ENCODE measurements around the gene SMC1B. TPM values are rescaled to one million over a fixed set of nuclear protein-coding genes. Genes with fewer than 3 reads are reported as not detected.

SMC1B gene
- polyA plus RNA-seq, 4 donors: 0.04 to 0.35 TPM; not detected in 2

DNA sequence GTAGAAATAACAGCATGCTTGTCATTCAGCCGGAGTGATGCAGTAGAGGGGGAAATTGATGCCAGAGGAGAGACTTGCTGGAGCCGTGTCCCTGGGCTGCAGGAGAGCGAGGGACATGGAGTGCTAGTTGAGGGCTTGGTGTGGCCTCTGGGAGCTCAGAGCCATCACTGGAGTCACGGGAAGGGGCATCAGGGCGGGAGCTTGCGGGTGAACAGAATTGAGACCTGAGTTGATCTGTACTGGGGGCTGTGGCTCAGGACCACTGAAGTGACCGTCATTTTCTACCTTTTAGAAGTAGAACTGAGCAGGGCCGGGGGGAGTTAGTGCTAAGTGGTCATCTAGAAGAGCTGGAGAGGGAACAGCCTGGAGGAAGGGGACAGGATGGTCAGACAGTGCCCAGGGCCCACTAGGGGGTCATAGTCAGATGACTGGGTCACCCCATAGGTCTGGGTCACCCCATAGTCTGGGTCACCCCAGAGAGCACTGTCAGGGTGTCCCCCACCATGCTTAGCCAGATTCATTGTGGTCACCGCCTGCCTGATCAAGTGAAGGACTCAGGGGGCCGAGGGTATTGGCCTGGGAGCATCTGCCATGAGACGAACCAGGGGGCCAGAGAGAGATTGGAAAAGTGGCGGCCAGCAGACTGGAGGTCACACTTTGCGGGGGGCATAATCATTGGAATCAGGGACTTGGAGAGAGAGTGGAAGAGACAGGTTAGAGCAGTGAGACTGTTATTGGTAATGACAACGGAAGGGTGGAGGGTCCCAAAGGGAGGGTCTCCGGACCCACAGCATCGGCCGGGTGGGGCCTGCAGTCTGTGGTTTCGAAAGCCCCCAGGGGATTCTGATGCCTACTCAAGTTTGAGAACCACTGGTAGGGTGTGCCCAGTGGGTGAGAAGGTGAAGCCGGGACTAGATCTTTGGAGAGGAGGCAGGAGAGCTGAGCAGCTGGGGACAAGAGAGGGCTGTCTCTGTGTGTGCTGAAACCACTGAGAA is 15.3 kb upstream of the SMC1B start:
- 91% methylated on average over 19 of the region's 19 CpGs for WGBS, 3 donors

GRCh38 chr22:45427114-45427513 is 13.7 kb upstream of the SMC1B start:
- FAIRE-seq (no peak), DNase-seq (no peak)
- Histone ChIP-seq H3K4me1 (ENCODE audit: control insufficient read depth in 3 of 3, insufficient read depth in 2 of 3, low read depth in 1 of 3, low read length in 2 of 3) (no peaks in the 10 kb centered on the region), H3K36me3 (ENCODE audit: control insufficient read depth in 3 of 3, insufficient read depth in 2 of 3, low read depth in 1 of 3, low read length in 3 of 3) (peaks cover 0 to 10% (median 0%) of the 10 kb centered on the region in 3 donors), H3K27me3 (ENCODE audit: control insufficient read depth in 3 of 3, insufficient read depth in 3 of 3, low read length in 3 of 3) (no peaks in the 10 kb centered on the region), H3K4me3 (ENCODE audit: low read depth in 1 of 3, low read length in 3 of 3) (no peak overlapping the region), H3K27ac (ENCODE audit: low read depth in 1 of 3, low read length in 2 of 3) (no peak overlapping the region), H3K9me3 (ENCODE audit: control insufficient read depth in 2 of 2, insufficient read depth in 1 of 2, low read depth in 1 of 2, low read length in 1 of 2) (peaks cover 0 to 4% of the 10 kb centered on the region in 2 donors)
- 68 to 72% (median 69%) methylated on average over 2 of the region's 2 CpGs for WGBS, 3 donors

More for the DNA sequence above, 15.3 kb upstream of the SMC1B start:
- H3K27me3 ChIP-seq (ENCODE audit: control insufficient read depth in 3 of 3, insufficient read depth in 3 of 3, low read length in 3 of 3): no peaks in the 10 kb centered on the region
- no peak overlapping the region for H3K27ac ChIP-seq (ENCODE audit: low read depth in 1 of 3, low read length in 2 of 3)
- no peaks in the 10 kb centered on the region for H3K4me1 ChIP-seq (ENCODE audit: control insufficient read depth in 3 of 3, insufficient read depth in 2 of 3, low read depth in 1 of 3, low read length in 2 of 3)
- H3K4me3 ChIP-seq (ENCODE audit: low read depth in 1 of 3, low read length in 3 of 3): no peak overlapping the region
- H3K9me3 ChIP-seq (ENCODE audit: control insufficient read depth in 2 of 2, insufficient read depth in 1 of 2, low read depth in 1 of 2, low read length in 1 of 2): peaks cover 0 to 4% of the 10 kb centered on the region in 2 donors
- FAIRE-seq: no peak
- DNase-seq: no peak
- peaks cover 0 to 5% (median 0%) of the 10 kb centered on the region in 3 donors for H3K36me3 ChIP-seq (ENCODE audit: control insufficient read depth in 3 of 3, insufficient read depth in 2 of 3, low read depth in 1 of 3, low read length in 3 of 3)

- no peak for FAIRE-seq
- H3K9me3 ChIP-seq (ENCODE audit: control insufficient read depth in 2 of 2, insufficient read depth in 1 of 2, low read depth in 1 of 2, low read length in 1 of 2): peaks cover 0 to 4% of the 10 kb centered on the region in 2 donors
- no peak overlapping the region for H3K27ac ChIP-seq (ENCODE audit: low read depth in 1 of 3, low read length in 2 of 3)
- no peaks in the 10 kb centered on the region for H3K4me1 ChIP-seq (ENCODE audit: control insufficient read depth in 3 of 3, insufficient read depth in 2 of 3, low read depth in 1 of 3, low read length in 2 of 3)
- 88 to 96% (median 91%) methylated on average over 9 of the region's 9 CpGs for WGBS, 3 donors
- DNase-seq: no peak
- peaks cover 0 to 10% (median 0%) of the 10 kb centered on the region in 3 donors for H3K36me3 ChIP-seq (ENCODE audit: control insufficient read depth in 3 of 3, insufficient read depth in 2 of 3, low read depth in 1 of 3, low read length in 3 of 3)
- no peak overlapping the region for H3K4me3 ChIP-seq (ENCODE audit: low read depth in 1 of 3, low read length in 3 of 3)
- H3K27me3 ChIP-seq (ENCODE audit: control insufficient read depth in 3 of 3, insufficient read depth in 3 of 3, low read length in 3 of 3): no peaks in the 10 kb centered on the region
Observed at GRCh38 chr22:45426387-45426786, 13.0 kb upstream of the SMC1B start.

GRCh38 chr22:45425531-45426265 is 12.3 kb upstream of the SMC1B start:
- no peak for DNase-seq
- no peaks in the 10 kb centered on the region for H3K27me3 ChIP-seq (ENCODE audit: control insufficient read depth in 3 of 3, insufficient read depth in 3 of 3, low read length in 3 of 3)
- no peaks in the 10 kb centered on the region for H3K4me1 ChIP-seq (ENCODE audit: control insufficient read depth in 3 of 3, insufficient read depth in 2 of 3, low read depth in 1 of 3, low read length in 2 of 3)
- no peak overlapping the region for H3K27ac ChIP-seq (ENCODE audit: low read depth in 1 of 3, low read length in 2 of 3)
- 88 to 93% (median 88%) methylated on average over 23 of the region's 23 CpGs for WGBS, 3 donors
- no peak for FAIRE-seq
- peaks cover 0 to 4% of the 10 kb centered on the region in 2 donors for H3K9me3 ChIP-seq (ENCODE audit: control insufficient read depth in 2 of 2, insufficient read depth in 1 of 2, low read depth in 1 of 2, low read length in 1 of 2)
- H3K4me3 ChIP-seq (ENCODE audit: low read depth in 1 of 3, low read length in 3 of 3): no peak overlapping the region
- peaks cover 0 to 10% (median 0%) of the 10 kb centered on the region in 3 donors for H3K36me3 ChIP-seq (ENCODE audit: control insufficient read depth in 3 of 3, insufficient read depth in 2 of 3, low read depth in 1 of 3, low read length in 3 of 3)

GRCh38 chr22:45425101-45425500 is 11.7 kb upstream of the SMC1B start:
- H3K27me3 ChIP-seq (ENCODE audit: control insufficient read depth in 3 of 3, insufficient read depth in 3 of 3, low read length in 3 of 3): no peaks in the 10 kb centered on the region
- 78 to 87% (median 80%) methylated on average over 5 of the region's 5 CpGs for WGBS, 3 donors
- peaks cover 0 to 10% (median 0%) of the 10 kb centered on the region in 3 donors for H3K36me3 ChIP-seq (ENCODE audit: control insufficient read depth in 3 of 3, insufficient read depth in 2 of 3, low read depth in 1 of 3, low read length in 3 of 3)
- no peaks in the 10 kb centered on the region for H3K4me1 ChIP-seq (ENCODE audit: control insufficient read depth in 3 of 3, insufficient read depth in 2 of 3, low read depth in 1 of 3, low read length in 2 of 3)
- H3K27ac ChIP-seq (ENCODE audit: low read depth in 1 of 3, low read length in 2 of 3): no peak overlapping the region
- H3K4me3 ChIP-seq (ENCODE audit: low read depth in 1 of 3, low read length in 3 of 3): no peak overlapping the region
- H3K9me3 ChIP-seq (ENCODE audit: control insufficient read depth in 2 of 2, insufficient read depth in 1 of 2, low read depth in 1 of 2, low read length in 1 of 2): peaks cover 0 to 4% of the 10 kb centered on the region in 2 donors
- no peak for DNase-seq
- FAIRE-seq: no peak

- FAIRE-seq (no peak), DNase-seq (no peak)
- H3K4me3 ChIP-seq (ENCODE audit: low read depth in 1 of 3, low read length in 3 of 3): no peak overlapping the region
- no peak overlapping the region for H3K27ac ChIP-seq (ENCODE audit: low read depth in 1 of 3, low read length in 2 of 3)
- H3K4me1 ChIP-seq (ENCODE audit: control insufficient read depth in 3 of 3, insufficient read depth in 2 of 3, low read depth in 1 of 3, low read length in 2 of 3): no peaks in the 10 kb centered on the region
- H3K27me3 ChIP-seq (ENCODE audit: control insufficient read depth in 3 of 3, insufficient read depth in 3 of 3, low read length in 3 of 3): no peaks in the 10 kb centered on the region
- H3K9me3 ChIP-seq (ENCODE audit: control insufficient read depth in 2 of 2, insufficient read depth in 1 of 2, low read depth in 1 of 2, low read length in 1 of 2): peaks cover 0 to 4% of the 10 kb centered on the region in 2 donors
- 85 to 89% (median 88%) methylated on average over 14 of the region's 14 CpGs for WGBS, 3 donors
- peaks cover 0 to 11% (median 0%) of the 10 kb centered on the region in 3 donors for H3K36me3 ChIP-seq (ENCODE audit: control insufficient read depth in 3 of 3, insufficient read depth in 2 of 3, low read depth in 1 of 3, low read length in 3 of 3)
Observed at GRCh38 chr22:45424241-45424731, 10.9 kb upstream of the SMC1B start.

DNA sequence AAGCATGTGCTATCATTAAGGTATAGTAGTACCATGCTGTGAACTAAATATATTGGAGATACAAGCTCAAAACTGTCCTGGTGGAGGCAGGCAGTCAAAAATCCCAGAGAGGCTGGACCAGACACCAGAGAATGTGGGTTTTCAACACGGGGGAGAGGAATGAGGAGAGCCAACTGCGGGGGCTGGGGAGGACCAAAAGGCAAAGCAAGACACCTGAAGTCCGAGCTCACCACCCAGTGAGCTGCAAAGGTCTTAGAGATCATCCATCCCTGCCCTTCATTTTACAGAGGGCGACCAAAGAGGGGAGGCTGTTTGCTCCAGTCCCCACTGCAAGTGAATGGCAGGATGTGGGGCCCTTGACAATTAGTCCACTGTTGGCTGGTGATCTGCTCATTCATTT is 10.1 kb upstream of the SMC1B start:
- WGBS, 3 donors: 86 to 91% (median 88%) methylated on average over 4 of the region's 4 CpGs
- peaks cover 0 to 4% of the 10 kb centered on the region in 2 donors for H3K9me3 ChIP-seq (ENCODE audit: control insufficient read depth in 2 of 2, insufficient read depth in 1 of 2, low read depth in 1 of 2, low read length in 1 of 2)
- no peaks in the 10 kb centered on the region for H3K27me3 ChIP-seq (ENCODE audit: control insufficient read depth in 3 of 3, insufficient read depth in 3 of 3, low read length in 3 of 3)
- FAIRE-seq (no peak), DNase-seq (no peak)
- no peak overlapping the region for H3K27ac ChIP-seq (ENCODE audit: low read depth in 1 of 3, low read length in 2 of 3)
- H3K4me3 ChIP-seq (ENCODE audit: low read depth in 1 of 3, low read length in 3 of 3): no peak overlapping the region
- no peaks in the 10 kb centered on the region for H3K4me1 ChIP-seq (ENCODE audit: control insufficient read depth in 3 of 3, insufficient read depth in 2 of 3, low read depth in 1 of 3, low read length in 2 of 3)
- H3K36me3 ChIP-seq (ENCODE audit: control insufficient read depth in 3 of 3, insufficient read depth in 2 of 3, low read depth in 1 of 3, low read length in 3 of 3): peaks cover 0 to 12% (median 0%) of the 10 kb centered on the region in 3 donors

Measured in small intestine (tissue), 7 donors.